Progenitor cell of endocrine pancreas (in vitro differentiated cells): ENCODE measurements around the gene CABP2. TPM values are rescaled to one million over a fixed set of nuclear protein-coding genes. Genes with fewer than 3 reads are reported as not detected.
"Not testable (repeated sequence)": the region's sequence is repeated elsewhere in the genome, so short reads cannot be mapped to it uniquely, and the experiment has no call there.

Experiments
- DNase-seq: peaks from one replicate; pipeline ENCODE4 v3.0.0; 2021; ENCODE audit warnings: low spot score; ENCODE audit not compliant: unreplicated experiment
- H3K27ac Mint-ChIP-seq: 2 replicates; pipeline ENCODE4 v1.8.0; 2021; ENCODE audit warnings: mild to moderate bottlenecking, moderate library complexity, mixed read lengths
- H3K27me3 Mint-ChIP-seq: 2 replicates; pipeline ENCODE4 v1.8.0; 2021; ENCODE audit warnings: mixed read lengths
- H3K36me3 Mint-ChIP-seq: 2 replicates; pipeline ENCODE4 v1.8.0; 2022; ENCODE audit warnings: mixed read lengths; ENCODE audit not compliant: insufficient read depth
- H3K4me1 Mint-ChIP-seq: 2 replicates; pipeline ENCODE4 v1.8.0; 2021; ENCODE audit warnings: low read depth, mixed read lengths
- H3K4me3 Mint-ChIP-seq: 2 replicates; pipeline ENCODE4 v1.8.0; 2021; ENCODE audit warnings: low read depth, mild to moderate bottlenecking, moderate library complexity, mixed read lengths
- H3K9me3 Mint-ChIP-seq: 2 replicates; pipeline ENCODE4 v1.8.0; 2021; ENCODE audit warnings: low read depth, mixed read lengths
- total RNA-seq: library from RNA; stranded (reverse); gene quantifications from 2 replicates; pipeline ENCODE4 v1.2.1, GENCODE V29; 2021
- TF ChIP-seq, protein P1 (sequence below): fragments of 200-600 bp; sonication (generic); IDR thresholded peaks from one replicate; pipeline ENCODE4 v1.5.0; 2021; ENCODE audit warnings: antibody characterized with exemption, mild to moderate bottlenecking; ENCODE audit not compliant: unreplicated experiment

CABP2 gene
- total RNA-seq, 1 donor from 2014 or later = not detected

DNA sequence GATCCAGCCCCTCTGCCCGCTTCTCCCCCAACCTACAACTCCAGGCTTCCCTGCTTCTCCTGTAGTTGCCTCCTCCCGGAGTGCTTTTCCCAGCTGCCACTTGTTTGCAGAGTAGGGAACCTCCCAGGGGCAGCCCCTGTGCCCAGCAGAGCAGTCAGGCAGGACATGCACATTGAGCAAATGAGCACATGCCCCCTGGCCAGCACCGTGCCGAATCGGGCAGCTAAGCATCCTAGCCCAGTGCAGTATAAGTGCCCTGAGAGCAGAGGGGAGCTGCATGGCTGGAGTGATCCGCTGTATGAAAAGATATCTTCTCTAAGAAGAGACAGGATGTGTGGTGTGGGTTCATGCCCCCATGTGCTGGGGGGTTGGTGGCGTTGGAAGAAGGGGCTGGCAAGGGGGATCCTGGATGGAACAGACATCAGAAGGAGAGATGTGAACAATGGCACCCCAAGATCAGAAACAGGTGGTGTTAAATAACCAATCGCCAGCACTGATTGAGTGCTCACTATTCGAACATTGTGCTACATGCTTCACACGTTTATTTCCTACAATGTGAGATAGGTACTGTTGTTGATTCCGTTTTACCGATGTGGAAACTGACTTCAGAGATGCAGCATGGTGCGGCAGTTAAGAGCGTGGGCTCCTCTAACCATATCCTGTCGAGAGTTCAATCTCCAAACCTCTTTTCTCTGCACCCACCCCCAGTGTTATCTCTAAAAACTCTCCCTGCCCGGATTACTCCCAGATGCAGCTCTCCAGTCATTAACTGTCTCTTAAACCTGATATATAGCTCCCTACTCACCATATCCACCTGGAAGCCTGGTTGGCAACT is 39.2 kb downstream of the CABP2 start:
- no peak for DNase-seq
- H3K27ac Mint-ChIP-seq = no peak overlapping the region
- H3K4me3 Mint-ChIP-seq = peak overlapping the region; percentile 87
- H3K4me1 Mint-ChIP-seq = peaks cover 9% of the 10 kb centered on the region
- peaks cover 12% of the 10 kb centered on the region for H3K36me3 Mint-ChIP-seq
- H3K27me3 Mint-ChIP-seq = peaks cover 2% of the 10 kb centered on the region
- H3K9me3 Mint-ChIP-seq = peaks cover 2% of the 10 kb centered on the region
- TF ChIP-seq, protein P1, sequence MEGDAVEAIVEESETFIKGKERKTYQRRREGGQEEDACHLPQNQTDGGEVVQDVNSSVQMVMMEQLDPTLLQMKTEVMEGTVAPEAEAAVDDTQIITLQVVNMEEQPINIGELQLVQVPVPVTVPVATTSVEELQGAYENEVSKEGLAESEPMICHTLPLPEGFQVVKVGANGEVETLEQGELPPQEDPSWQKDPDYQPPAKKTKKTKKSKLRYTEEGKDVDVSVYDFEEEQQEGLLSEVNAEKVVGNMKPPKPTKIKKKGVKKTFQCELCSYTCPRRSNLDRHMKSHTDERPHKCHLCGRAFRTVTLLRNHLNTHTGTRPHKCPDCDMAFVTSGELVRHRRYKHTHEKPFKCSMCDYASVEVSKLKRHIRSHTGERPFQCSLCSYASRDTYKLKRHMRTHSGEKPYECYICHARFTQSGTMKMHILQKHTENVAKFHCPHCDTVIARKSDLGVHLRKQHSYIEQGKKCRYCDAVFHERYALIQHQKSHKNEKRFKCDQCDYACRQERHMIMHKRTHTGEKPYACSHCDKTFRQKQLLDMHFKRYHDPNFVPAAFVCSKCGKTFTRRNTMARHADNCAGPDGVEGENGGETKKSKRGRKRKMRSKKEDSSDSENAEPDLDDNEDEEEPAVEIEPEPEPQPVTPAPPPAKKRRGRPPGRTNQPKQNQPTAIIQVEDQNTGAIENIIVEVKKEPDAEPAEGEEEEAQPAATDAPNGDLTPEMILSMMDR = no peak

DNA sequence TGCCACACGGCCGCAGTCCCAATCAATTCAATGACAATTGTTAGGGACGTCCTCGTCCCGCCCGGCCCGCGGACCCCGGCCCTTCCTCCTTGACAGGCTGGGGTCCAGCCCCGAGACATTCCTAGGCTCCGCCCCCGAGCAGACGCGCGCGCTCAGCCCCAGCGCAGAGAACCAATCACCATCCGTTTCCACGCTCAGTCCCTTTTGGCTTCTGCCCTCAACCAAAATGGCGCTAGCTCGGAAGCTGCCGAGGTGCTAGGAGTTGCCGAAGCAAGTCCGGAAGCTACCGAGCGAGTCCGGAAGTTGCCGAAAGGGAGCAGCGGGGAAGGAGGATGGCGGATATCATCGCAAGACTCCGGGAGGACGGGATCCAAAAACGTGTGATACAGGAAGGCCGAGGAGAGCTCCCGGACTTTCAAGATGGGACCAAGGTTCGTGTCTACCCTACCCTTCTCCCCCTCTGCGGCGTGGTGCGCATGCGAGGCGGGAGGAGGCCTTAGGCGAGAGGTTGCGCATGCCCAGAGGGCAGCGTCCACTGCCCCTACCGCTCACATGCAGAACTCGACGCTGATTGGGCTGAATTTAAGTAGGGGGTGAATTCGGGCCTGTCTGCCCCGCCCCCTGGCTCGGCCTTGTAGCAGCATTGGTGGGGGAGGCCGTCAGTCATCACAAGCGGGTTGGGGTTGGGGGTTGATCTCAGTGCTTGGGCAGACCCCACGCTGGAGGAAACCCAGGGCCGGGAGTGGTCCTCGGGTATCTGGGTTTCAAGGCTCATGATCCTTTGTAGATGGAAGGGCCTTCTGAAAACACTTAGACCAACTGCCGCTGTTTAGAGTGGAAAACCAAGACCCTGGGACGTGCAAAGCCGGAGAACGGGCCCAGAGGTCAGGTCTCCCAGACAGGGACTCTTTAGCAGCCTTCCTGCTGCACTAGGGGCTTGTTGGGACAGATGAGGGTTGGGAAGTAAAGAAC is 40.1 kb downstream of the CABP2 start, which contains the start of gene AIP:
AIP (plus strand) TSS at position 200 of the 972 bp plus-strand sequence; CDS start at position 333, 133 bp downstream.
- TF ChIP-seq, protein P1 = peak; percentile 15
- peaks cover 2% of the 10 kb centered on the region for H3K9me3 Mint-ChIP-seq
- H3K27me3 Mint-ChIP-seq = peaks cover 2% of the 10 kb centered on the region
- peaks cover 12% of the 10 kb centered on the region for H3K36me3 Mint-ChIP-seq
- peak; percentile 95 for DNase-seq
- peak within 1 kb of the TSS; percentile 87 for H3K4me3 Mint-ChIP-seq
- peak within 1 kb of the TSS; percentile 94 for H3K27ac Mint-ChIP-seq
- H3K4me1 Mint-ChIP-seq = peaks cover 9% of the 10 kb centered on the region

DNA sequence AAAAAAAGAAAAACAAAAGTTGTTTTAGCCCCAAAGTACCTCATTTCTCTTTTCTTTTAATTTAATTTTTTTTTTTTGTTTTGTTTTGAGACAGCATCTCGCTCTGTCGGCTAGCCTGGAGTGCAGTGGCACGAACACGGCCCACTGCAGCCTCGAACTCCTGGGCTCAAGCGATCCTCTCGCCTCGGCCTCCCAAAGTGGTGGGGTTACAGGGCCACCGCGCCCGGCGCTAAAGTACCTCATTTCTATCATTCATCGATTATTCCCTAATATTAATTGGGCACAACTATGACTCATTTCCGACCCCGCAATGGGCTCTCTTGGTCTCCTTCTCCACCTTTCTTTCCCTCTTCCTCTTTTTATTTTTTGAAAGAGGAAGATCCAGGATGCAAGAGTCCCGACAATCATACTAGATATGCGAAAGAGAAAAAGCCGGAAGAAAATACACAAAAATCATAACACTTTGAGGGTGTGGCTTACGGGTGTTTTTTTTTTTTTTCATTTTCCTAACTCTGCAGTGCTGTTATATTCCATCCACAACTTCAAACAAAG is 40.9 kb downstream of the CABP2 start:
- peaks cover 2% of the 10 kb centered on the region for H3K27me3 Mint-ChIP-seq
- peaks cover 2% of the 10 kb centered on the region for H3K9me3 Mint-ChIP-seq
- DNase-seq = no peak
- peaks cover 9% of the 10 kb centered on the region for H3K4me1 Mint-ChIP-seq
- H3K4me3 Mint-ChIP-seq = peak overlapping the region; percentile 87
- peaks cover 8% of the 10 kb centered on the region for H3K36me3 Mint-ChIP-seq
- TF ChIP-seq, protein P1 = no peak
- no peak overlapping the region for H3K27ac Mint-ChIP-seq

DNA sequence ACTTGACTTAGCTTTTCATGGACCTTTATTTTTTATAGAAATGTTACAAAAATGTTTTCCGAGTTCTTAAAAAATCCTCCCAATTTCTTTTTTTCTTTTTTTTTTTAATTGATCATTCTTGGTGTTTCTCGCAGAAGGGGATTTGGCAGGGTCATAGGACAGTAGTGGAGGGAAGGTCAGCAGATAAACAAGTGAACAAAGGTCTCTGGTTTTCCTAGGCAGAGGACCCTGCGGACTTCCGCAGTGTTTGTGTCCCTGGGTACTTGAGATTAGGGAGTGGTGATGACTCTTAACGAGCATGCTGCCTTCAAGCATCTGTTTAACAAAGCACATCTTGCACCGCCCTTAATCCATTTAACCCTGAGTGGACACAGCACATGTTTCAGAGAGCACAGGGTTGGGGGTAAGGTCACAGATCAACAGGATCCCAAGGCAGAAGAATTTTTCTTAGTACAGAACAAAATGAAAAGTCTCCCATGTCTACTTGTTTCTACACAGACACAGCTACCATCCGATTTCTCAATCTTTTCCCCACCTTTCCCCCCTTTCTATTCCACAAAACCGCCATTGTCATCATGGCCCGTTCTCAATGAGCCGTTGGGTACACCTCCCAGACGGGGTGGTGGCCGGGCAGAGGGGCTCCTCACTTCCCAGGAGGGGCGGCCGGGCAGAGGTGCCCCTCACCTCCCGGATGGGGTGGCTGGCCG is 45.7 kb downstream of the CABP2 start:
- H3K27me3 Mint-ChIP-seq = not testable (repeated sequence)

DNA sequence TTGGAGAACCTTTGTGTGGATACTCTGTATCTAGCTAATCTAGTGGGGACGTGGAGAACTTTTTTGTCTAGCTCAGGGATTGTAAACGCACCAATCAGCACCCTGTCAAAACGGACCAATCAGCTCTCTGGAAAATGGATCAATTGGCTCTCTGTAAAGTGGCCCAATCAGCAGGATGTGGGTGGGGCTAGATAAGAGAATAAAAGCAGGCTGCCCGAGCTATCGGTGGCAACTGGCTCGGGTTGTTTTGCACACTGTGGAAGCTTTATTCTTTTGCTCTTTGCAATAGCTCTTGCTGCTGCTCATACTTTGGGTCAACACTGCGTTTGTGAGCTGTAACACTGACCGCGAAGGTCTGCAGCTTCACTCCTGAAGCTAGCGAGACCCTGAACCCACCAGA is 46.6 kb downstream of the CABP2 start:
- not testable (repeated sequence) for H3K27ac Mint-ChIP-seq, H3K4me3 Mint-ChIP-seq, H3K27me3 Mint-ChIP-seq, H3K4me1 Mint-ChIP-seq, H3K36me3 Mint-ChIP-seq, DNase-seq, H3K9me3 Mint-ChIP-seq

More for the DNA sequence above, 45.7 kb downstream of the CABP2 start:
- H3K4me1 Mint-ChIP-seq, H3K27ac Mint-ChIP-seq, H3K9me3 Mint-ChIP-seq, H3K36me3 Mint-ChIP-seq, DNase-seq, H3K4me3 Mint-ChIP-seq: not testable (repeated sequence)
